NT2/D1 (cell line): ENCODE results near the gene CIROP.

Experiments used
- DNase-seq: peaks from one replicate; pipeline ENCODE4 v3.0.0-alpha.2; 2011; ENCODE audit warnings: low read depth, low spot score
- H3K27me3 ChIP-seq: 2 replicates; pipeline ENCODE4 v1.6.0; 2011; ENCODE audit warnings: mild to moderate bottlenecking; ENCODE audit not compliant: insufficient read length, insufficient read depth
- H3K36me3 ChIP-seq: 2 replicates; pipeline ENCODE4 v1.6.1; 2011; ENCODE audit warnings: mild to moderate bottlenecking, low read length, mixed read lengths; ENCODE audit not compliant: insufficient read depth, insufficient read length
- H3K4me1 ChIP-seq: 2 replicates; pipeline ENCODE4 v1.5.1; 2011; ENCODE audit not compliant: insufficient read depth, insufficient read length
- H3K4me3 ChIP-seq: 2 replicates; pipeline ENCODE4 v1.5.1; 2011; ENCODE audit warnings: low read depth; ENCODE audit not compliant: insufficient read length
- H3K9ac ChIP-seq: 2 replicates; pipeline ENCODE4 v1.6.0; 2011; ENCODE audit warnings: low read depth; ENCODE audit not compliant: insufficient read length
- H3K9me3 ChIP-seq: 2 replicates; pipeline ENCODE4 v1.5.1; 2011; ENCODE audit warnings: mild to moderate bottlenecking, low read length; ENCODE audit not compliant: insufficient read depth
- SUZ12 ChIP-seq: IDR thresholded peaks from 2 replicates; pipeline ENCODE4 v1.6.1; 2011; ENCODE audit not compliant: insufficient read length, insufficient read depth; ENCODE audit errors: extremely low read depth
- YY1 ChIP-seq: IDR thresholded peaks from 2 replicates; pipeline ENCODE4 v1.6.1; 2011; ENCODE audit not compliant: insufficient read length, insufficient read depth
- ZNF274 ChIP-seq: IDR thresholded peaks from 2 replicates; pipeline ENCODE4 v1.6.1; 2011; ENCODE audit warnings: mild to moderate bottlenecking, low read depth, low read length

The CIROP gene

DNA sequence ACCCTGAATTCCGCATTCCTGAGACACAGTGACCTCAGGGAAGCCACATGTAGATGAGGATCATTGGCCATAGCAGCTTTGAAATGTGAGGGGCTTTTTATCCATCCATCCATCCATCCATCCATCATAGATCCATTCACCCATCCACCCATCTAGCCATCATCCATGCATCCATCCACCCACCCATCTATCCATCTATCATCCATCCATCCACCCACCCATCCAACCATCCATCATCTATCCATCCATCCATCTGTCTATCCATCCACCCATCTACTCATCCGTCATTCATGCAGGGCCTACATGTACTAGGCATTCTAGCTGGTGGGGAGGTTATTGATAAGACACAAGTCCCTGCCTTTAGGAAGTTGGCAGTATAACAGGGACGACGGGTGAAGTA lies 42.2 kb upstream of the CIROP start:
- no peaks in the 10 kb centered on the region for H3K27me3 ChIP-seq
- H3K4me3 ChIP-seq, result no peak overlapping the region
- H3K9ac ChIP-seq, result no peak overlapping the region
- no peaks in the 10 kb centered on the region for H3K36me3 ChIP-seq
- peaks cover 6% of the 10 kb centered on the region; the same call in 1 of the 2 replicates for H3K9me3 ChIP-seq
- H3K4me1 ChIP-seq, result peaks cover 9% of the 10 kb centered on the region
- DNase-seq, result no peak
- no peak for TF ChIP-seq YY1
- no peak for TF ChIP-seq SUZ12
- no peak for TF ChIP-seq ZNF274

DNA sequence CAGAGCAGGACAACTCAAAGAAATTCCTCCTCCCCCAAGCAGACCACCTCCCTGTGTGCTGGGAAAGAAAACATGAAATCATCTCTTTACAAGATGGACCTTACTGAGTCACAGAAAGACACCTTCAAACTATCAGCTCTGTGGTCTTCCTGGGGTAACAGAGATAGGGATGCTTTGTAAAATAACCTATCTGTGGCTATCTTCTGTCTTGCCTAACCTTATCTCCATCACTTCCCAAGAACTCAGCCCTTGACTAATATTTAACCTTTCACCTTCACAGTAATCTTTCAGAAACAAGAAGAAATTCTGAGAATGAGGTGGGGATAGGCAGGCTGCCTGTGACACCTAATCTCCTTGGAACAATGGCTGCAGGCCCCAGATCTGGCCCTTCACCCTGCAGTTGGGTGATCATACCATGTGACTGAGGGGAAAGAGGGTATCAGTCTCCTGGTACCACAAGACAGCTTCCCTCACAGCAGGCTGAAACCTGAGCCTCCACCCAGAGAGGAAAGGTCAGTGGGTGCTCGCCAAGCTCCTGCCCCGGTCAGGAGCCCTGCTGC lies 41.6 kb upstream of the CIROP start:
- no peak overlapping the region for H3K4me3 ChIP-seq
- H3K9me3 ChIP-seq, result peaks cover 6% of the 10 kb centered on the region; the same call in 1 of the 2 replicates
- H3K9ac ChIP-seq, result no peak overlapping the region
- H3K27me3 ChIP-seq, result no peaks in the 10 kb centered on the region
- DNase-seq, result no peak
- TF ChIP-seq ZNF274, result no peak
- no peak for TF ChIP-seq SUZ12
- TF ChIP-seq YY1, result no peak
- H3K4me1 ChIP-seq, result peaks cover 9% of the 10 kb centered on the region
- H3K36me3 ChIP-seq, result no peaks in the 10 kb centered on the region

DNA sequence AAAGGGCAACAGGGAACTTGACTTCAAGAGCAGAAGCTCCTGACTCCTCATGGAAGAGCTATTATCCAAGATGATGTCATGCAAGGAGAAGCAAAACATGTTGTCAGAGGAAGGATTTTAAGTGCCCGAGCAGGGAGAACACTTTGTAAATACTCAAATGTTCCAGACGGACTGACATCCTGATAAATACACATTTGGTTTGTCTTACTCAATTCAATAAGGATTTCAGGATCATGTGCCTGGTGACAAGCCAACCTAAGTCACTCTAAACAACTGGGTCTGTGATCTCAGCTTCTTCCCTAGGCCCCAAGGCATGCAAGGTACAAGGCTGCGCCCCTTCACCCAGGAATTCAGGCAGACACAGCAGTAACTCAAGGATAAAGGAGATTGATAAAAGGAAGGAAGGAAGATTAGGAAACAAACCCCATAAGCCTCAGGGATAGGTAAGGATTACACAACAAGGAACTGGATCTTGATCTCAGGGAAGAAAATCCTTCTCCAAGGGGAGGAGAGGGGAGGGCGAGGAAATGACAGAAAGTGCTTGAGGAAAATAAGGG lies 41.1 kb upstream of the CIROP start:
- no peak overlapping the region for H3K4me3 ChIP-seq
- no peaks in the 10 kb centered on the region for H3K27me3 ChIP-seq
- TF ChIP-seq YY1, result no peak
- TF ChIP-seq ZNF274, result no peak
- no peak for TF ChIP-seq SUZ12
- H3K4me1 ChIP-seq, result peaks cover 9% of the 10 kb centered on the region
- DNase-seq, result no peak
- H3K9ac ChIP-seq, result no peak overlapping the region
- H3K36me3 ChIP-seq, result no peaks in the 10 kb centered on the region
- peaks cover 6% of the 10 kb centered on the region; the same call in 1 of the 2 replicates for H3K9me3 ChIP-seq

DNA sequence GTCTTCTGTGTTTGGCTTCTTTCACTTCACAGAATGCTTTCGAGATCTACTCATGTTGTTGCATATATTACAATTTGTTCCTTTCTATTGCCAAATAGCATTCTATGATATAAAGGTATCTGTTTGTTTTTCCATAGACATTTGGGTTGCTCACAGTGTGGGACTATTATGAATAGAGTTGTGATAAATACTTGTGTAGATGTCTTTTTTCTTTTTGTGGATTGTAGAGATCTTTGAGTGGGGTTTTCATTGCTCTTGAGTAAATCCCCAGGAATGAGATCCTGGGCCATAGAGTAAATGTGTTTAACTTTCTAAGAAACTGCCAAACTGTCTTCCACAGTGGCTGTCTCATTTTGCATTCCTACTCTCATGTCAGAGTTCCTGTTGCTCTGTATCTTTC lies 39.1 kb upstream of the CIROP start:
- Histone ChIP-seq H3K9ac (no peak overlapping the region), H3K36me3 (peaks cover 4% of the 10 kb centered on the region), H3K4me3 (no peak overlapping the region), H3K4me1 (peaks cover 9% of the 10 kb centered on the region), H3K27me3 (no peaks in the 10 kb centered on the region), H3K9me3 (peaks cover 6% of the 10 kb centered on the region; the same call in 1 of the 2 replicates)
- DNase-seq, result no peak
- TF ChIP-seq YY1 (no peak), ZNF274 (no peak), SUZ12 (no peak)

DNA sequence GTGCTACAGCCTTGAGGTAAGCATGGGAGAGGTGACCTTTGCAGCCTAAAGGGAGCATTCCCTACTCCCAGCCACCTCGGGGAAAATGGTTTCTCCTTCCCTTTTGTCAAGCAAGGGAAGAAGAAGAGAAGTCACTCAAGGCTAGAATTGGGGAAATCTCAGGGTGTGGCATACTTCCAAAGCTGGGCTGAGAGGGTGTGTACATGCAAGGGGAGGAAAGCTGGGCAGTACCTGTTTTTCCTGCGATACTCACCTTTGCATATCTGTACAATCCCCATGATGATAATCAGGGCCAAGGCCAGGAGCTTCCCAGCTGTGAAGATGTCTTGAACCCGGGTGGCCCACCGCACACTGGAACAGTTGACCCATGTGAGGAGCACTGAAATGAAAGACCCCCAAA lies 38.0 kb upstream of the CIROP start:
- H3K36me3 ChIP-seq, result peaks cover 4% of the 10 kb centered on the region
- H3K9ac ChIP-seq, result no peak overlapping the region
- no peak for DNase-seq
- TF ChIP-seq YY1, result no peak
- TF ChIP-seq ZNF274, result no peak
- no peak for TF ChIP-seq SUZ12
- no peak overlapping the region for H3K4me3 ChIP-seq
- H3K4me1 ChIP-seq, result peaks cover 9% of the 10 kb centered on the region
- H3K27me3 ChIP-seq, result no peaks in the 10 kb centered on the region
- H3K9me3 ChIP-seq, result no peaks in the 10 kb centered on the region

DNA sequence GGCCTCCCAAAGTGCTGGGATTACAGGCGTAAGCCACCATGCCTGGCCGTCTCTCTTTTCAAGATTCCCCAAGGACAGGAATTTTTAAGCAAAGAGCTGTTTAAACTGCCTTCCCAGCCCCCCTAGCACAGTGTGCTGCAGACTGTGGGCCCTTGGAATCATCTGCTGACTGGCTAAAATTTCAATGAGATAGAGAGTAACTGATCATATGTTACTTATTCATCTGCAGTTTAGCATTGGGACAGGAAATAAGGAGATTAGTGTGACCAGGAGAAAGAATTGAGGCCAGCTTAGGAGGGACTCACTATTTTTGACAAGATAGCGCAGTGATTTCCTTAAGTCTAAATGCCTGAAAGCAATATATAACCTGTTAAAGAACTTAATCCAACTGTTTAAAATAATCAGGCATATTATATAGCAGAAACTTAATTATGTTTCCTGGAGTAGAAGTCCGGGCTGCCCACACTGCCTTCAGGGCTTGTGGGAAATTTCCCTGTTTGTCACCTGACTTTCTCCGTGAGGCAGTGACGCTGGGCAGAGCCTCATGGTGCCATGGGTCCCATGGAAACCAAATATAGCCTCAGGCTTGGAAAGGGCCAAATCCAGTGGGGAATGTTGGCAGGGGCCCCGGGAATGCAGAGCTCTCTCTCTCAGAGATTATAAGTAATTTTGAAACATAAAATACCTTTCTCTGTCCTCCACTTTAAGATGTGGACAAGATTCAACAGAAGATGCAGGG lies 37.1 kb upstream of the CIROP start:
- DNase-seq, result no peak
- H3K9me3 ChIP-seq, result no peaks in the 10 kb centered on the region
- H3K36me3 ChIP-seq, result peaks cover 4% of the 10 kb centered on the region
- H3K4me3 ChIP-seq, result no peak overlapping the region
- H3K9ac ChIP-seq, result no peak overlapping the region
- H3K27me3 ChIP-seq, result no peaks in the 10 kb centered on the region
- H3K4me1 ChIP-seq, result peaks cover 6% of the 10 kb centered on the region
- TF ChIP-seq SUZ12 (no peak), YY1 (no peak), ZNF274 (no peak)

DNA sequence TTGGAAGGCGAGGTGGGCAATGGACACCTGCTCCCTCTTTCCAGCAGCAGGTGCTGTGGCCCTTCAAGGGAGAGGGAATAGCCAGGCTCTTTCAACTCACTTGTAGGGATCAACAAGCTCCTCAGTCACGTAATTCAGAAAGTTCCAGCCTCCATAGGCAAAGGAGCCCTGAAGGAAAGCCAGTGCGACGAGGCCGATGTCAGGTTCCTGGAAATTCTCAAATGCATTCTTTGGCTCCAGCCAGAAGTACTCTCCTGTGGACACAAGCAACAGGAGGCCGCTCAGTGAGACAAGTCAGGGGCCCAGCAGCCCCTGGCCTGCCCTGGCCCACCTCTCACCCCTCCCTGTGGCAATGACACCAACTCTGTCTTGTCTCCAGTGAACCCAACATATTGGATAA lies 35.6 kb upstream of the CIROP start:
- Histone ChIP-seq H3K27me3 (no peaks in the 10 kb centered on the region), H3K4me1 (no peaks in the 10 kb centered on the region), H3K4me3 (no peak overlapping the region), H3K36me3 (peaks cover 4% of the 10 kb centered on the region), H3K9me3 (no peaks in the 10 kb centered on the region), H3K9ac (no peak overlapping the region)
- TF ChIP-seq ZNF274 (no peak), SUZ12 (no peak), YY1 (no peak)
- DNase-seq, result no peak
